GM18873 (cell line): ENCODE data around the gene RBM33.

Source experiments
- ATAC-seq: cut with Tn5 transposase; IDR thresholded peaks from one replicate; pipeline ENCODE4 v1.9.1; 2021; ENCODE audit warnings: mild to moderate bottlenecking, moderate library complexity, moderate number of reproducible peaks; ENCODE audit not compliant: unreplicated experiment, low FRiP score

Gene RBM33

DNA sequence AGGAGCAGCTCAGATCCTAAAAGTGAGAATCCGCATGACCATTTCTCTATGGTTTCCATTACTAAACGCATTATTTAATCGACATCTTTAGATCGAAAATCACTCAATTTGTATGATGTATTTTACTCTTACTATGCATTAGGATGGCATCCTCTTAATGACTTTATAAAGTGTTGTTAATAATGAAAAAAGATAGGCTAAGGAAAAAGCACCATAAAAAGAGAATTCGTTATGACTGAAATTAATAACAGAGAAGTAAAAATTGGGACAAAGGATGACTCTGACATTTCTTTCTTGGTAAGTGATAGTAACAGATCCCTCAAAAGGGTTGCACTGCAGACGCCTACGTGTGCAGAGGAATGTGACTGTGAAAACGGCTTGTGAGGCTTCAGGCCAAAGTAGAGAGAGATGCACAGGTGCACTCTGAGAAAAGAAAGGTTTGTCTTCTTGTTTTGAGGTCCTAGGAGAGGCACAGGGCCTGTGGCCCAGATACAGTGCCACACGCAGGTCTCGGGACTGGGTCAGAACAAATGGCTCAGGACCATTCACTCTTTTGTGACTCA, 23.0 kb upstream of the RBM33 start:
- ATAC-seq = no peak

DNA sequence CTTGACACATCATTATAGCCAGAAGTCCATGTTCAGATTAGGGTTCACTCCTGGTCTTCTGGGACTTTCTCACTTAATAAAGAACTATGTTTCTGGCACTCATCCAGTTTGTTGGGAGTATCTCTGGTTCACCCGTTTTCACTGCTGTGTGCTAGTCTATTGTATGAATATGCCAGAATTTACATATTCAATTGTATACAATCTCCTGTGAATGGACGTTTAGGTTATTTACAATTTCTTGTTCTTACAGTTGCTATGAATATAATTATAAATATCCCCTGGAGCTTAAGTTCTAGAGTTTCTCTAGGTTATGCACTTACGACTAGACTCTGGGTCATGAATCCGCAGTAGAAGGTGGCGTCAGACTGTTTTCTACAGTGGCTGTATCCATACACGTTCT, 20.0 kb upstream of the RBM33 start:
- ATAC-seq = no peak

DNA sequence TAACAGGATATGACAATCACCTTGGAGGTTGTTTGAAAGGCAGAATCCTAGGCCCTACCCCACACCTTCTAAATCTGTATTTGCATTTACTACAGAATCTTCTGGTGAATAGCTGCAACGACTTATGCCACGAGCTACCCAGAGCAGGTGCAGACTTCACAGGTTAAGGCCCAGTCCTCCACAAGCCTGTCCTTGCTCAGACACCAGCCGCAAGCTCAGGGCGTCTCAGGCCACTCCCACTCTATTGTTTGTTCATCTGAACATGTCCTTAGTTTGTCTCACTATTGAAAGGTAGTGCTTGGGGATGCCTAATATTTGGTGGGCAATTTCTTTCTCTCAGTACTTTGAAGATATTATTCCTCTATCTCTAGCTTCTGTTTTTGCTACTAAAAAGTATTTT, 18.9 kb upstream of the RBM33 start:
- no peak for ATAC-seq

DNA sequence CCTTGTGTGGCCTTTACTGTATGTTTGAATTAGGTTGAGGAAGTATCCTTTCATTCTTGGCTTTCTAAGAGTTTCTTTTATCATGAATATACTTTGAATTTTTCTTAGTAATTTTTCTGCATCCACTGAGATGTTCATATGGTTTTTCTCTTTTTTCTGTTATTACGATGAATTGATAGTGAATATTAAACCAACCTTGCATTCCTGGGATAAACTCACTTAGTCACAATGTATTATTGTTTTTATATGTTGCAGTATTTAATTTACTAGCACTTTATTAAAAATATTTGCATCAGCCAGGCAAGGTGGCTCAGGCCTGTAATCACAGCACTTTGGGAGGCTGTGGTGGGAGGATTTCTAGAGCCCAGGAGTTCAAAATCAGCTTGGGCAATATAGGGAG, 15.3 kb upstream of the RBM33 start:
- ATAC-seq = no peak

DNA sequence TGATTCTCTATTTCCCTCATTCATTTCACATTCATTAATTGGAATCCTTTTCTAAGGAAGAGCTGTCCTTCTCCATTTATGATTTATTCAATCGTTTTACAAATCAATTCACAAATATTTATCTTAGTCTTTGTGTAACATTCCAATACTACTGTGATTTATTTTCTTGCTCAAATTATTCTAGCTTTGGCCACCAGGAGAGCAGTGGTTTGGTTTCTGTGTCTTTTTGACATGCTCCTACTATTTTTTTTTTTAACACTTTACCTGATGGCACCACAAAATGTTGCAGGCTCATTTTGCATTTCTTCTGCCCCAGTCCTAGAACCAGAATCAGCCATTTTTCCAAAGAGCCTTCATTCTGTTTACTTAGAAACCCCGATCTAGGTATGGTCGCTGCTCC, 13.3 kb upstream of the RBM33 start:
- ATAC-seq = no peak

DNA sequence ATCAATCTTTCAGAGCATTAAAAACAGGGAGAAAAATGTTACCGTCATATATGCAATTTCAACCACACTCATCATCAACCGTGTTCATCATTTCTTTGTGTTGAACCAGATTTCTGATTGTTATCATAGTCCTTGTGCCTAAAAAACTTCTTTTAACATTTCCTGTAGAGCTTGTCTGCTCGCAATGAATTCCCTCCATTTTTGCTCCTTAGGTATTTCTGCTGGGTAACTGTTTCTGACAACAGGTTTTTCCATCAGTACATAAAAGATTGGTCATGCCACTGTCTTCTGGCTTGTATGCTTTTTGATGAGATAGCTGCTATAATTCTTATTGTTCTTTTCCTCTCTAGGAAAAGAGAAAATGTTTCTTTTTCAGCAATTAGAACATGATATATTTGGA, 8.6 kb upstream of the RBM33 start:
- ATAC-seq = no peak

DNA sequence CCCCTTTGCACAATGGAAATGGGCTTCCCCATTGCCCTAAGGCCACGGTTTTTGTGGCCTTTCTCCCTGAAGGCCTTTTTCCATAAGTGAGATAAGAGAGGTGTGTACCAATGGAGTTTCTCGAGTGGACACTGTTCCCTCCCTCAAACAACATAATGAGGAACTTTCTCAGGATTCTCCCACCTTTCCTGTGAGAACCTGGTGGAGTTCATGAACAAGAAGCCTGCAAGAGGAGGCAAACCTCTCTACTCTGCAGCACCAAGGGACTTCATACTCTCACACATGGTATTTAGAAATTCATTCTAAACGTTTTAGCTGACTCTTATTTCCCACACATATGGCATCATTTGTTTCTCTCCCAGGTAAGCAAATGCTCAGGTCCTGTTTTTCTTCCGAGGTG, 7.3 kb upstream of the RBM33 start:
- ATAC-seq = no peak

DNA sequence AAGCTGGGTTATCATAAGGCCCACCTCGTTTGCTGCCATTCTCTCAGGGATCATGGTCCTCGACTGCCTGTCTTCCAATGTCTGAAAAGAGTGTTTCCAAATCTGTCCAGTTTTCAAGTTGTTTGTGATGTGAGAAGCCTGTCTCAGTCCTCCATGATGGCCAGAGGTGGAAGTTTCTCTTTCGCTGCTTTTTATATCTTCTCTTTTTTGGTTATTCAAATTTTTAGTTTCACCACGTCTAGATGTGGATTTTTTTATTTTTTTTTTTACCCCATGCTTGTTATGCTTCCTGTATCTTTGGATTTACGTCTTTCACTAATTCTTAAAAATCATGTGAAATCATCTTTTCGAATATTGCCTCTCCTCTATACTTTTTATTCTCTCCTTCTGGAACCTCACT, 6.1 kb upstream of the RBM33 start:
- no peak for ATAC-seq

DNA sequence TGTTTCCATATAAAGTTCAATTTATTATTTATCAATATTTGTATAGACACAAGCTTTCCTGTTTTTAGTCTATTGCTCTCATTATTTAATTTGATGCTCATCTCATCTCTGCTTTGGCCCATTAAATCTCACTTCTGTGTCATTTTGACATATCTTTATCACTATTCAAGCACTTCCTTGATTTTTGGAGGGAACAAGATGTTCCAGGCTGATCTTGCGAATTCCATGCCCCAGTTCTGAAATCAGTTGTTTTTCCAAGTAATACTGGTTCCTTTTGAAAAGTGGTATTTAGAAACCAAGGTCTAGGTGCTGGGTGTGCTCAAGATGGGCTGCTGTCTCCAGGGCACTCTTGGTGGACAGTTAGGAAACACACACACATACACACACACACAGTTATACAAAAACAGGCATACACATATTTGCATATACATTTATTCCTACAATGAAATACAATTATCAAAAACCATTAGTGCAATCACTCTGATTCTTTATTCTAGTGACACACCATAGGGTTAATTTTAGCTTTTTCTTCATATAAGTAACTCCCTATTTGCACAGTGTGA, 4.4 kb upstream of the RBM33 start:
- no peak for ATAC-seq

DNA sequence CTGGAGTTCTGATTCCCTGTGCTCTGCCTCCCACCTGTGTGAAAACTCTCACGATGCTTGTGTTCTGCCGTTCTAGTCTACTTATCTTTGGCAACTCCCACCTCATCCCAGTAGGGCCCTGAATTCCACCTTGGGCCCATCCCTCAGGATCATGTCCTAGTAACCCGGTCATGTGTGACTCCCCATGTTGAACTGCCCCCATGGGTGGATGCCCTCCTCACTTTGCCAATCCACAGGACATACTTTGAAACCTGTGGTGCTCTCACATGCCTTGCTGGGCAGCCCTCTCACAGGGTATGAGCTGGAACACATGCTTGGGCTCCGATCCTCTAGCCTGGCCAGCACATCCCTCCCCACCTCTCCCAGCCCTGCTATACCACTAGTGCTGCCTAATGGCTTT, 3.8 kb upstream of the RBM33 start:
- no peak for ATAC-seq

DNA sequence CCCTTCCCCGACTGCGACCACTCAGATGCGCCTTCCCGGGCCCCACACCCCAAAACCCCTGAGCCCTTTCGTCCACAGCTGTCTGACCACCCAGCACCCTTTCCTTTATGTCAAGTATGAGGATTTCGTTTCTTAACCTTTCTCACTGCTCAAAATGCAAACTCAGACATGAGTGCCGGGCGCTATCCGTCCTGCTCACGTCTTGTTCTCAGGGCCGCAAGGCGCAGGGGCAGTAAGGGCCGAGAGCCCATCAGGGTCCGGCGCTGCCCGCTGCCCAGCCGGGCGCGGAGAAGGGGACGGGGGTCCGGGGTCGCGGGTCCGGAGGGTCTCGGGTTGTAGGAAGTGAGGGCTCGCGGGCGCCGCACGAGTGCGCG, 670 bp upstream of the RBM33 start:
- ATAC-seq = no peak

DNA sequence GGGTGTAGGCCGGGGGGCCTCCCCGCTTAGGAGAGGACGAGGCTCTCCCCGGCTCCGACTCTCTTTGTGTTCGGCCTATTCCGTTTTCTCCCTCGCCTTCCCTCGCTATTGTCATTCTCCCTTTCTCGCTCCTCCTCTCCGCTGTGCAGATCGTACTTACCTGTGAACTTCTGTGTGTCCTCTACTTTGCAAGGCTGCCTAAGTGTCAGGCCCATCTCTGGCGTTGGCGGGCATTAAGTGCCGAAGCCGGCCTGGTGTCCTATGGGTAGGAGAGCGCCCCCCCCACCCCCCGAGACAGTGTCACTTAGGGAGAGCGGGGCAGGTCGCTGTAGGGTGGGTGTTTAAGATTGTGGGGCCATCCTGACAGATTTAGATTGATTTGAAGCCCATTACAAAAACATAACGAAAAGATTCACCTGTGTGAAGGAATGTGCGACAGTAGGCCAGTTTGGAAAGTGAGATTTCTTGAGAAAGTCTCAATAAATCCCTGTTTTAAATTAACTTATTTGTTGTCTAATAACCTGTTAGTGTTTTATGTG, 579 bp downstream of the RBM33 start:
- ATAC-seq = peak; percentile 21

DNA sequence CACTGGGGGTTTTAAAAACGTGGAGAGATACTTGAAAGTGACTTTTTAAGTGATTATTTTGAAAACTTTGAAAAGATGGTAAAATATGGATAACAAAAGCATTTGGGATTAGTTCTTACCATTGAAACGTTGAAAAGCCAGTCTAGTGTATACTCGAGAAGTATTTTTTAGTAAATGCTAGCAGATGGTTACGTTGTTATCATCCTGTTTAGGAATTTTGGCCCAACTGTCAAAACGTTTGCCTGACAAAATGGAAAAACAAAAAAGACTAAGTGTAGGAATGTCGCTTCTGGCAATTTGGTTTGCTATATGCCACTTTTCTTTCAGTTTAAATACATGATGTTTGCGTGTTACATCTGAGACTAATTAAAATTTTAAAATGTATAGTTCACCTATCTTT, 1.2 kb downstream of the RBM33 start:
- no peak for ATAC-seq

DNA sequence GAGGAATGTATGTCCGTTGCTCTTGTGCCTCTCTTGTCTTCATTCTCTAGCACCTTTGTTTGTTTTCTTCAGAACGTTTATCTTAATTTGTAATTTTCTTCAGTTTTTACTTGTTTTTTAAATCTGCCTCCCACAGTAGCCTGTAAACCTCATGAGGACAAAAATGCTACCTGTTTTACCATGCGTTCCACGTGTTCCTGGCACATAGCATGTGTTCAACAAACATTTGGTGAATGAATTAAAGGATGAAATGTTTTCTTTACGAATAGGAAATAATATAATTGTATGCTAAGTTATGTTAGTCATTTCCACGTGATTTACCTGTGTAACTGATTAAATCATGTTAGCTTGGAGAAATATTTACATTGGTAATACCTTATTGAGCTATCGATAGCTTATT, 2.2 kb downstream of the RBM33 start:
- ATAC-seq = no peak

DNA sequence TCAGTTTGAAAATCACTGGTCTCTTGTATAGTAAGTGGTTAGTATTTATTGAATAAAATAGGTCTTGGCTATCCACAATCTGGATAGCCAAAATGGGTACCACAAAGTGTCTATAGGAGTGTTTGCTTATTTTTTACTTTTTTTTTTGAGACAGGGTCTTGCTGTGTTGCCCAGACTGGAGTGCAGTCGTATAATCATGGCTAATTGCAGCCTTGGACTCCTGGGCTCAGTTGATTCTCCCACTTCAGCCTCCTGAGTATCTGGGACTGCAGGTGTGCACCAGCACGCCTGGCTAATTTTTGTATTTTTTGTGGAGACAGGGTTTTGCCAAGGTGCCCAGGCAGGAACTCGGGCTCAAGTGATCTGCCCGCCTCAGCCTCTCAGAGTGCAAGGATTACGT, 2.8 kb downstream of the RBM33 start:
- no peak for ATAC-seq

DNA sequence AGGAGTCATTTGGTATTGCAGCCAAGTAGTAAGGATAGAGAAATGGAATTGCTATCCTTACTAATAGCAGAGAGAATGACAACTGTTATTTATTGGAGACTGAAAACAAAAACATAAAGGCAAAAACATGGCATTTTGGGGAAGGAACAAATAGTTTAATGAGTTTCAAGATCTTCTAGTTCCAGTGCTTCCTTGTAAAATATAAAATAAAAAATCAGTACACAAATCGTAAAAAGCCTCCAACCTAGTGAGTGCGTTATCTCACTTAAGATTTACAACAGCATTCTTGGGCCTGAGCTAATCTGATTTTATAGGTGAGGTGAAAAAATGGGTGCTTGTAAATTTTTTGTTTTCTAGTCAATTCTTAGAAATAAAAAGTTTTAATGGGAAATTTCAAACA, 3.3 kb downstream of the RBM33 start:
- ATAC-seq = no peak

DNA sequence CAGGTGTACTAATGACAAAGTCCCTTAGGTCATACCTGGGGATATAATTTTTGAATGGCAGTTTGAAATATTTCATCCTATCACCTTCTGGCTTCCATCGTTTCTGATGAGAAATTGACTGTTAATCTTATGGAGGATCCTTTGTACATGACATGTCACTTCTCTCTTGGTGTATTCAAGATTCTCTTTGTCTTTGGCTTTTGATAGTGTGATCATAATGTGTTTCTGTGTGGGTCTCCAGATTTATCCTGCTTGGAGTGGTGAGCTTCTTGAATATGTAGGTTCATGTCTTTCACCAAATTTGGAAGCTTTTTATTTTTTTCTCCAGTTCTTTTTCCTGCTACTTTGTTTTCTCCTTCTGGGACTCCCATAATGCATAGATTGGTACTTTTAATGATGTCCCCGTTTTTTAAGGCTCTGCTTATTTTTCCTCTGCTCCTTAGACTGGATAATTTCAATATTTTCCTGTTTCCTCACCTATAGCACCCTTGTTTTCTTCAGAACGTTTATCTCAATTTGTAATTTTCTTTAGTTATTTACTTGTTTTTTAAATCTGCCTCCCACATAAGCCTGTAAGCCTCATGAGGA, 4.4 kb downstream of the RBM33 start:
- no peak for ATAC-seq

DNA sequence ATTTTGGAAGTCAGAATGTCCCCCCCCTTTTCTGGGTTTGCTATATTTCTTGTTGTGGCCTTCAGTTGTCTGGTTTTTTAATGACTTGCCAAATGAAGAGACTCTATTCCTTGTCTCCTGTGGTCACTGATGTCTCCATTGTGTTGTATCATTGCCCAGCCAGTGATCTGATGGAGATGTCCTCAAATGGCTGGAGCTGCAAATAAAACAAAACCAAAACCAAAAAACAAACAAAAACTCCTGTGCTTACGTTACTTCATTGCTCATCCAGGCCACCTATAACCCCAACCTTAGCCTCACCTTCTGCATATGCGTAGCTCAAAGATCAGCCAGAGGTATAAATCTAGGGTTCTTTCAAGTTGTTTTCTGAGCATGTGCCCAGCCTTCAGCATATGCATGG, 5.1 kb downstream of the RBM33 start:
- no peak for ATAC-seq

DNA sequence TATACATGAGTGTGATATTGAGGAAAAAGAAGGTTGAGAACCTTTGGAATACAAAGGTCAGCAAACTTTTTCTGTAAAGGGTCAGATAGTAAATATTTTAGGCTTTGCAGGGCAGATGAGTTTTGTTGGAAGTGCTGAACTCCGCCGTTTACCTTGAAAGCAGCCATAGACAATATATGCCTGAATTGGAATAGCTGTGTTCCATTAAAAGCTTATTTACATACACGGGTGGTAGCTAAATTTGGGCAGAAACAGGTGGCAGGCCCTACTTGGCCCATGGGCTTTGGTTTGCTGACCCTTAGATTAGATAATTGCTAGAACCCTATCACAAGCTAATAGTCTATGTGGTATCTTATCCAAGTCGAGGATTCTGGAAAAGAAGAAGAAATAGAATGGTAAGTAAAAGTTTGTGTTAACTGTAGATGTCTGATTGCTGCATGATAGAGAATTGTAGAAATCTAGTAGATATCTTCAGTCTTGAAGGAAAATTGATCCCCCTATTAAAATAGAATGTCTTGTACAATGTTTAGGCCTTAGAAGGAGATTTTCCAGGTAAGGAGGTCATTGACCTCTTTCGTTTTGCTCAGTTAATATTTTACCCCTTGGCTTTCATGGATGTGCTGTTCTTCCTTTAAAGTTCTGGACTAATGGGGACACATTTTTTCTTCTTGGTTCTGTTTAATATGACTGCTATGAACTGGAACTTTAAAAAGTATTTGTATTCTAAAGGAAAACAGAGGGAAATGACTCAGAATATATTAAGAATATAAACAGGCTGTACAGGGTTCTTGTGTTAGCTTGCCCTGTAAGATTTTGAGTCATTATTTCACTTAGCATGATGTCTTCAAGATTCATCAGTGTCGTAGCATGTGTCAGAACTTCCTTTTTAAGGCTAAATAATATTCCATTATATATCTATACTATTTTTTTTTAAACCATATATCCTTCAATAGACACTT, 8.0 kb downstream of the RBM33 start:
- no peak for ATAC-seq

DNA sequence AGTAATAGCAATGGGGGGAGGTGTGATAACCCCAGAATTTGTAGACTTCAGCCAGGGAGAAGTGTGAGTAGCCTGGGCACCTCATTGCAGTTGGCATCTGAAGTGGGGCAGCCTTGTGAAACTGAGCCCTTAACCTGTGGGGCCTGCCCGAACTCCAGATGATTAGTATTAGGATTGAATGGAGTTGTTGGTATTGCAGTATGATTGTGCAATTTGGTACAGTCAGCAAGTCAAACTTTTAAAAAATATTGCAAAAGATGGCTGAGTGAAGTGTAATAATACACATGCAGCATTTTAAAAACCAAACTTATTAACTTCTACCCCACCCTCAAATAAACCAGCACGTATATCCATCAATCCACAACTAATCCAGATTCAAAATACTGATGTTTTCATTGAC, 9.3 kb downstream of the RBM33 start:
- ATAC-seq = no peak

DNA sequence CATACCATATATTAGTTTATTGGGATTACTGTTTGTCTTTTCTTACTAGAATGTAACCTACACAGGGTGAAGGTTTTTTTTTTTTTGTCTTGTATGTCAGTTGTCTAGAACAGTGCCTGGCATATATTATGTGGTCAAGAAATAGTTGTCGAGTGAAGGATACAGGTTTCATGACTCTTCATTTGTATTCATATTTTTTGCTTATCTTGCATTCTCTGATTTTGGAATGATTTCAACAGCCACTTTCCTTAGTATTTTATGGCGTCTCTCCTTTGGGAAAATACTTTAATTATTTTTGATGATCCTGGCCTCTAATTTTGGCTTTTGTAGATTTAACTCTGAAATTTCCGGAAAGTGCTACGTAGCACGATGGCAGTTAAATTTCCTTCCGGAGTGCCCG, 12.4 kb downstream of the RBM33 start:
- ATAC-seq = no peak
